GM21526 (cell line): ENCODE data around the gene TCHH.
"Not testable (repeated sequence)": the region's sequence is repeated elsewhere in the genome, so short reads cannot be mapped to it uniquely, and the experiment has no call there.

Source experiments
- ATAC-seq: cut with Tn5 transposase; IDR thresholded peaks from one replicate; pipeline ENCODE4 v1.9.1; 2021; ENCODE audit warnings: moderate library complexity; ENCODE audit not compliant: unreplicated experiment, low FRiP score

The TCHH gene

GRCh38 chr1:152115344-152115743, at the start of gene TCHH:
TSS of gene TCHH (minus strand) at chr1:152115444. CDS start at chr1:152114080, 1,364 bp downstream.
- no peak for ATAC-seq

GRCh38 chr1:152164517-152165136, 49.4 kb upstream of the TCHH start:
- ATAC-seq = no peak

GRCh38 chr1:152162792-152163463, 47.7 kb upstream of the TCHH start:
- no peak for ATAC-seq

GRCh38 chr1:152160576-152160975, 45.3 kb upstream of the TCHH start:
- no peak for ATAC-seq

GRCh38 chr1:152159144-152159543, 43.9 kb upstream of the TCHH start, which contains the start of gene RPTN:
TSS of gene RPTN (minus strand) at chr1:152159228. CDS start at chr1:152157889, 1,339 bp downstream.
- ATAC-seq = no peak

GRCh38 chr1:152153996-152154395, 38.8 kb upstream of the TCHH start:
- ATAC-seq = no peak

GRCh38 chr1:152151646-152152045, 36.4 kb upstream of the TCHH start:
- no peak for ATAC-seq

- no peak for ATAC-seq
Measured at GRCh38 chr1:152148981-152149380, 33.7 kb upstream of the TCHH start.

- ATAC-seq = no peak
Measured at GRCh38 chr1:152148051-152148450, 32.8 kb upstream of the TCHH start.

- ATAC-seq = no peak
Measured at GRCh38 chr1:152145769-152146168, 30.5 kb upstream of the TCHH start.

- not testable (repeated sequence) for ATAC-seq
Measured at GRCh38 chr1:152144674-152145183, 29.5 kb upstream of the TCHH start.

- no peak for ATAC-seq
Measured at GRCh38 chr1:152143150-152143887, 28.1 kb upstream of the TCHH start.

GRCh38 chr1:152141971-152142584, 26.8 kb upstream of the TCHH start:
- no peak for ATAC-seq

- ATAC-seq = no peak
Measured at GRCh38 chr1:152137215-152137614, 22.0 kb upstream of the TCHH start.

GRCh38 chr1:152130186-152130585, 14.9 kb upstream of the TCHH start:
- no peak for ATAC-seq

- no peak for ATAC-seq
Measured at GRCh38 chr1:152127673-152128072, 12.4 kb upstream of the TCHH start.

- ATAC-seq = no peak
Measured at GRCh38 chr1:152125834-152126443, 10.7 kb upstream of the TCHH start.

- no peak for ATAC-seq
Measured at GRCh38 chr1:152118915-152119314, 3.7 kb upstream of the TCHH start.

- no peak for ATAC-seq
Measured at GRCh38 chr1:152112885-152113432, 2.3 kb downstream of the TCHH start.
